NB4 (cell line): ENCODE results near the gene CYRIA.

Experiments
- DNase-seq: peaks from one replicate; pipeline ENCODE4 v3.0.0; 2010; ENCODE audit warnings: low read depth
- H3K4me3 ChIP-seq: one replicate; pipeline ENCODE4 v1.5.1; 2011; ENCODE audit warnings: mild to moderate bottlenecking, low read depth, low read length, moderate library complexity
- MYC ChIP-seq: IDR thresholded peaks from 2 replicates; pipeline ENCODE4 v1.6.1; 2011; ENCODE audit warnings: low read depth, low read length
- POLR2A ChIP-seq: IDR thresholded peaks from 2 replicates; pipeline ENCODE4 v1.6.1; 2011; ENCODE audit warnings: mild to moderate bottlenecking; ENCODE audit not compliant: insufficient read length; ENCODE audit errors: extremely low read depth
- TF ChIP-seq, protein P1 (sequence below): IDR thresholded peaks from 2 replicates; pipeline ENCODE4 v1.6.1; 2011; ENCODE audit warnings: low read depth, low read length
- TF ChIP-seq, protein P2 (sequence below): IDR thresholded peaks from one replicate; pipeline ENCODE4 v1.5.1; 2012; ENCODE audit warnings: low read depth, low read length

The CYRIA gene

DNA sequence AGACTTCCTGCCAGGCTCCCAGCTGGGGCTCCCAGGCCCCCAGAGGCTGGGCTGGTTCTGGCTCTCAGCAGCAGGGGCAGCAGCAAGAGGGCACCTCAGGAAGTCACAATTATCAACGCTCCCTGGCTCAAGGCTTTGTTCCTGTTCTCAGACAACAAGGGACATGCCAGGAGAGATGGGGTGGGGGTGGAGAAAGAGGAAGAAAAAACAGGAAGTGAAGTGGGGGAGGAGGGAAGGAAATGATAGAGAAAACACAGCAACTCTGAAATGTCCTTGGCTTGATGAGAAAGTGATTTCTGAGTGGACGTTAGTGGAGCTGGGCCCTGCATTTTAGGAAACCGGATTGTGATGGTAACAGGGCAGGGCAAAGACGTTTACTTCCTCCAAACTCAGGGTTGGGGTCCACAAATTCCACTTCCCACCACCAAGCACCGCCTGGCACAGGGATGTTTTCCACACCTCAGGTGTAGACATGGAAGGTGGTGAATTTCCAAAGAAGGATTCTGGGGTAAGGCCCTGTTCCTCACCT, 40.4 kb downstream of the CYRIA start:
- peak; percentile 97 for DNase-seq
- peak overlapping the region; percentile 12 for H3K4me3 ChIP-seq
- TF ChIP-seq, protein P1, sequence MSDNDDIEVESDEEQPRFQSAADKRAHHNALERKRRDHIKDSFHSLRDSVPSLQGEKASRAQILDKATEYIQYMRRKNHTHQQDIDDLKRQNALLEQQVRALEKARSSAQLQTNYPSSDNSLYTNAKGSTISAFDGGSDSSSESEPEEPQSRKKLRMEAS, result no peak
- TF ChIP-seq, protein P2, sequence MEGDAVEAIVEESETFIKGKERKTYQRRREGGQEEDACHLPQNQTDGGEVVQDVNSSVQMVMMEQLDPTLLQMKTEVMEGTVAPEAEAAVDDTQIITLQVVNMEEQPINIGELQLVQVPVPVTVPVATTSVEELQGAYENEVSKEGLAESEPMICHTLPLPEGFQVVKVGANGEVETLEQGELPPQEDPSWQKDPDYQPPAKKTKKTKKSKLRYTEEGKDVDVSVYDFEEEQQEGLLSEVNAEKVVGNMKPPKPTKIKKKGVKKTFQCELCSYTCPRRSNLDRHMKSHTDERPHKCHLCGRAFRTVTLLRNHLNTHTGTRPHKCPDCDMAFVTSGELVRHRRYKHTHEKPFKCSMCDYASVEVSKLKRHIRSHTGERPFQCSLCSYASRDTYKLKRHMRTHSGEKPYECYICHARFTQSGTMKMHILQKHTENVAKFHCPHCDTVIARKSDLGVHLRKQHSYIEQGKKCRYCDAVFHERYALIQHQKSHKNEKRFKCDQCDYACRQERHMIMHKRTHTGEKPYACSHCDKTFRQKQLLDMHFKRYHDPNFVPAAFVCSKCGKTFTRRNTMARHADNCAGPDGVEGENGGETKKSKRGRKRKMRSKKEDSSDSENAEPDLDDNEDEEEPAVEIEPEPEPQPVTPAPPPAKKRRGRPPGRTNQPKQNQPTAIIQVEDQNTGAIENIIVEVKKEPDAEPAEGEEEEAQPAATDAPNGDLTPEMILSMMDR, result no peak
- TF ChIP-seq POLR2A, result no peak
- TF ChIP-seq MYC, result no peak

DNA sequence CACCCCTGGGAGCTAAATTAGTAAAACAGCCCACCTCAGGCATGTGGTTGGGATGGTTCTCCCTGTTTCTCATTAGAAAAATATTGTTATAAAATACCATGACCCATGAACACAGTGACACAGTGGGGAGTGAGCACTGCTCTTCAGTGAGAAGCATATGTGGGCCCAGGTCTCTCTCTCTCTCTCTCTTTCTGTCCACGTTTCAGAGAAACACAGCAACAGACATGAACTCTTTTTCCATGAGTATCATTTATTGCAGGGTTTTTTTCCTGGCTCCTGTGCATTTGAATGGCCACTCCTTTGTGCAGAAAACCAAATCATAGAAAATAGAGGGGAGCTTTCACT, 41.2 kb downstream of the CYRIA start:
- TF ChIP-seq, protein P1, result no peak
- TF ChIP-seq, protein P2, result no peak
- TF ChIP-seq POLR2A (no peak), MYC (no peak)
- no peak overlapping the region for H3K4me3 ChIP-seq
- no peak for DNase-seq

DNA sequence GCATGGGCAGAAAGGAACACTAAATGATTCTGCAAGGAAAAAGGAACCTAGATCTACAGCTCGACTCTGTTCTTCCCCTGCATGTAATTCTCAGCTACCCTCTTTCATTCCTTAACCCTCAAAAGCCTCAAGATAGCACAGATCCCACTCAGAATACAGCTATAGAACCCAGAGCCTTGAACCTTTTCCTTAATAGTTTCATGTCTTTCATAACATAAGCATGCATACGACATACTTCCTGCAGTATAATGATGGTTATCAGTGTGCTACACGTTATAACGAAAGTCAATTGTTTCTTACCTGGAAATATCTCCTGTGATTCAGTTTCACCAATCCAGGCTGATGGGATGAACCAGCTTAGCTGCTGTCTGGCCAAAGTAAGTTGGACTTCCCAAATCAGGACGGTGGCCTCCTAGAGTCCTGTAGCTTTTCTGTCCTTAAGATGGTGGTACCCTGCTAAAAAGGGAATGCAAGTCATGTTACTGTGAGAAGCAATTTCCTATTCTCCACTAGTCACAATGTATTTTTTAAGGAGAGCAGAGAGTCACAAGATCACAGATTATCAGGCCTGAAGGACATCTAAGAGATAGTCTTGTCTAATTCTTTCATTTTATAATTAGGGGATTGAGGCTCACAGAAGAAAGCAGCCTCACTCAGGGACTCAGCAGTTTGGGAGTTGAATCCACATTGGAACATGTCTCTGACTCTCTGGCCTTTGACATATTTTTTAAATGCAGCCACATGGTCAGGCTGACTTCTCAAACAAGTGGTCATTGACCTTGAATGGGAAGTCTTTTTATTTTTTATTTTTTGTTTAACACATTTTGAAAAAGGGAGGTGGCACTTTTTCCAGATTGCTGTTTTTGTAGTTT, 41.8 kb downstream of the CYRIA start:
- no peak overlapping the region for H3K4me3 ChIP-seq
- no peak for DNase-seq
- TF ChIP-seq, protein P1, result no peak
- TF ChIP-seq MYC (no peak), POLR2A (no peak)
- TF ChIP-seq, protein P2, result no peak

DNA sequence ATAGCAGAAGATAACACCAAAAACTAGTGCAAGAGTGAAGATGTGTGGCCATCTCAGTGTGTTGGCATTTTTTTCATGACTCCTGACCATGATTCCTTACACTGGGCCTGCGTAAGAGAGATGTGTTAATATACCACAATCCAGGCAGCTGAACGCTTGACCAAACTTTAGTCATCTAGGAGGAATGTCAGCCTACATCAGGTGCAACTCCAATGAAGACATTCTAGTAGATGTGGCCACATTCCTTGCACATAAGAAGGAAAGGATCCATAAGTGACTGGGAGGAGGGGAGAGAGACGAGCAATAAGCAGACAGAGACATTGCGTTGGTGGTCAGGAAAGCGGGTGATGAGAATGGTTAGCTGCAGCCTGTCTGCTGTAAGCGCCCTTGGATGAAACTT, 42.6 kb downstream of the CYRIA start:
- no peak for TF ChIP-seq MYC
- TF ChIP-seq POLR2A, result no peak
- TF ChIP-seq, protein P1, result no peak
- TF ChIP-seq, protein P2, result no peak
- H3K4me3 ChIP-seq, result no peak overlapping the region
- no peak for DNase-seq

DNA sequence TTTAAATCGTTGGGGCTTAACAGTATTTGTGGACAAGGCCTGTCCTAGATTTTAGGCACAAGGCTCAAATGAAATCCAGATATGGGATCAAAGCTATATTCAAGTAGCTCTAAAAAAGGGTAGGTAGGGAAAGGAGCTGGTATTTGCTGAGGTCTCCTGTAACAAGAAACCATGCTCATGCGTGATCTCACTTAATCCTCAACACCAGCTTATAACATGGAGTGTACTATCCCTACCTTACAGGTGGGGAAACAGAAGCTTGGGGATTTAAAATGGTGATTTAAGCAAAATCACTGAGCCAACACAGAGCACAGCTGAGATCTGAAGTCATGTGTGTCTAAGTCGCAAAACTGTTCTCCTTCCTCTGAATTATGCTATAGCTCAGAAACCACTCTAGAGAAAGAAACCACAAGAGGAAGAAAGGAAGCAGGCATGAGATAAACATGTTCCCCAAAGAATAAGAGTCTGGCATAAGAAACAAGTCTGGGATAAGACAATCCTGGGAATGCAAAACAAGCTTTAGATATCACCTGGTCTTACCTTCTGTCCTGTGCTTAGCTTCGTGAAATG, 43.1 kb downstream of the CYRIA start:
- DNase-seq, result peak; percentile 71
- H3K4me3 ChIP-seq, result no peak overlapping the region
- no peak for TF ChIP-seq POLR2A
- TF ChIP-seq MYC, result no peak
- TF ChIP-seq, protein P1, result no peak
- TF ChIP-seq, protein P2, result no peak
